Neuronal stem cell (in vitro differentiated cells): ENCODE measurements around the gene EPAS1.

Experiments
- DNase-seq: peaks from one replicate; pipeline ENCODE4 v3.0.0-alpha.2; 2013; ENCODE audit warnings: low spot score
- H2AFZ ChIP-seq: one replicate; pipeline ENCODE4 v1.6.1; 2013; ENCODE audit warnings: mild to moderate bottlenecking, low read length, inconsistent platforms
- H2AK5ac ChIP-seq: 2 replicates; pipeline ENCODE4 v1.6.1; 2013; ENCODE audit warnings: low read depth, mild to moderate bottlenecking, inconsistent platforms, low read length, moderate library complexity, mixed read lengths
- H2BK120ac ChIP-seq: 2 replicates; pipeline ENCODE4 v1.6.1; 2013; ENCODE audit warnings: low read depth, mild to moderate bottlenecking, inconsistent platforms, low read length, moderate library complexity, mixed read lengths
- H2BK12ac ChIP-seq: one replicate; pipeline ENCODE4 v1.6.1; 2013; ENCODE audit warnings: low read length, inconsistent platforms
- H2BK15ac ChIP-seq: 2 replicates; pipeline ENCODE4 v1.6.1; 2013; ENCODE audit warnings: mild to moderate bottlenecking, low read length, inconsistent platforms, mixed read lengths
- H2BK5ac ChIP-seq: one replicate; pipeline ENCODE4 v1.6.1; 2013; ENCODE audit warnings: inconsistent platforms, mild to moderate bottlenecking, low read length, moderate library complexity
- H3K14ac ChIP-seq: one replicate; pipeline ENCODE4 v1.6.1; 2013; ENCODE audit warnings: low read length, inconsistent platforms
- H3K18ac ChIP-seq: 2 replicates; pipeline ENCODE4 v1.6.1; 2013; ENCODE audit warnings: low read length, inconsistent platforms
- H3K23ac ChIP-seq: 2 replicates; pipeline ENCODE4 v1.6.1; 2013; ENCODE audit warnings: low read depth, mild to moderate bottlenecking, mixed read lengths, low read length, inconsistent platforms; ENCODE audit not compliant: poor library complexity
- H3K27ac ChIP-seq: replicated peaks from 3 replicates; pipeline ENCODE4 v1.5.1; 2013; ENCODE audit warnings: low read length, inconsistent platforms
- H3K27me3 ChIP-seq, 3 experiments: 2 replicates each; pipeline ENCODE4 v1.6.1; 2013; ENCODE audit warnings: low read length in 3 of 3, mild to moderate bottlenecking in 2 of 3, inconsistent platforms in 1 of 3, low read depth in 1 of 3, mixed read lengths in 1 of 3, moderate library complexity in 1 of 3; ENCODE audit not compliant: control insufficient read depth in 3 of 3, insufficient read depth in 3 of 3
- H3K36me3 ChIP-seq, 2 donors: replicated peaks in 1 of 2; 2 replicates each; pipeline ENCODE4 v1.6.1; 2013; ENCODE audit warnings: low read length in 2 of 2; ENCODE audit not compliant: control insufficient read depth in 2 of 2, insufficient read depth in 2 of 2
- H3K4ac ChIP-seq: 2 replicates; pipeline ENCODE4 v1.6.1; 2013; ENCODE audit warnings: inconsistent platforms, mild to moderate bottlenecking, low read length, moderate library complexity
- H3K4me1 ChIP-seq, 2 donors: 1 replicate in 1 of 2; 2 replicates in 1 of 2; pipeline ENCODE4 v1.6.1; 2013; ENCODE audit warnings: low read length in 2 of 2, low read depth in 1 of 2; ENCODE audit not compliant: control insufficient read depth in 2 of 2, insufficient read depth in 1 of 2
- H3K4me2 ChIP-seq: one replicate; pipeline ENCODE4 v1.6.1; 2013; ENCODE audit warnings: mild to moderate bottlenecking, low read length, inconsistent platforms; ENCODE audit not compliant: insufficient read depth, poor library complexity, severe bottlenecking
- H3K4me3 ChIP-seq, 2 donors: 2 replicates each; pipeline ENCODE4 v1.5.1; 2013; ENCODE audit warnings: low read length in 2 of 2, mild to moderate bottlenecking in 2 of 2, inconsistent platforms in 1 of 2, moderate library complexity in 1 of 2
- H3K79me1 ChIP-seq: one replicate; pipeline ENCODE4 v1.6.1; 2013; ENCODE audit warnings: low read depth, mild to moderate bottlenecking, inconsistent platforms, low read length, moderate library complexity
- H3K9ac ChIP-seq: one replicate; pipeline ENCODE4 v1.6.1; 2013; ENCODE audit warnings: mild to moderate bottlenecking, low read depth, low read length, inconsistent platforms; ENCODE audit not compliant: poor library complexity
- H3K9me3 ChIP-seq, 2 donors: replicated peaks in 1 of 2; 2 replicates each; pipeline versions ENCODE3 to v1.6.1; 2013; ENCODE audit warnings: low read length in 2 of 2, mild to moderate bottlenecking in 2 of 2, inconsistent platforms in 1 of 2, low read depth in 1 of 2, mixed read lengths in 1 of 2, moderate library complexity in 1 of 2; ENCODE audit not compliant: control insufficient read depth in 2 of 2, insufficient read depth in 1 of 2
- H4K8ac ChIP-seq: one replicate; pipeline ENCODE4 v1.6.1; 2013; ENCODE audit warnings: low read depth, mild to moderate bottlenecking, inconsistent platforms, low read length, moderate library complexity
- H4K91ac ChIP-seq: one replicate; pipeline ENCODE4 v1.6.1; 2013; ENCODE audit warnings: low read length, low read depth, mild to moderate bottlenecking, inconsistent platforms; ENCODE audit not compliant: poor library complexity
- WGBS, 2 donors: extraction: QIAGEN DNeasy Blood & Tissue Kit; methylation state at CpG; one replicate each; pipeline ENCODE4 v1.1.7; 2013; ENCODE audit warnings: missing lambda C conversion rate in 2 of 2, mixed read lengths in 1 of 2; ENCODE audit not compliant: insufficient read length in 2 of 2, insufficient replicate concordance in 1 of 2; ENCODE audit errors: extremely low coverage in 2 of 2; 5-methylcytosine and 5-hydroxymethylcytosine counted together

Gene EPAS1

GRCh38 chr2:46411985-46412384 lies 114.8 kb downstream of the EPAS1 start:
- no peak overlapping the region for H4K91ac ChIP-seq
- no peak overlapping the region for H3K14ac ChIP-seq
- peaks cover 0 to 7% of the 10 kb centered on the region in 2 donors for H3K4me1 ChIP-seq
- no peak overlapping the region for H3K27ac ChIP-seq
- H3K23ac ChIP-seq: no peak overlapping the region
- H2BK5ac ChIP-seq: no peak overlapping the region
- H3K18ac ChIP-seq: no peak overlapping the region
- WGBS, 2 donors: no CpG with 5 or more reads among the region's 1 CpG
- H2BK12ac ChIP-seq: no peak overlapping the region
- no peak overlapping the region for H3K9ac ChIP-seq
- H2AFZ ChIP-seq: no peak overlapping the region
- peaks cover 0 to 14% (median 0%) of the 10 kb centered on the region in 3 experiments for H3K27me3 ChIP-seq
- H3K79me1 ChIP-seq: no peaks in the 10 kb centered on the region
- H3K36me3 ChIP-seq: no peaks in the 10 kb centered on the region
- no peak overlapping the region for H3K4ac ChIP-seq
- DNase-seq: no peak
- no peak overlapping the region for H2AK5ac ChIP-seq
- no peak overlapping the region for H2BK15ac ChIP-seq
- H3K4me2 ChIP-seq: no peak overlapping the region
- no peak overlapping the region for H4K8ac ChIP-seq
- H3K9me3 ChIP-seq: no peaks in the 10 kb centered on the region
- no peak overlapping the region for H2BK120ac ChIP-seq
- H3K4me3 ChIP-seq: no peak overlapping the region

GRCh38 chr2:46413111-46413510 lies 115.9 kb downstream of the EPAS1 start:
- no peak overlapping the region for H3K18ac ChIP-seq
- no peak overlapping the region for H2AK5ac ChIP-seq
- H3K9ac ChIP-seq: no peak overlapping the region
- no peaks in the 10 kb centered on the region for H3K36me3 ChIP-seq
- H4K8ac ChIP-seq: no peak overlapping the region
- H2AFZ ChIP-seq: no peak overlapping the region
- H3K27ac ChIP-seq: no peak overlapping the region
- no peak for DNase-seq
- no peak overlapping the region for H3K4me3 ChIP-seq
- whole genome bisulfite sequencing, 2 donors: no CpG with 5 or more reads among the region's 2 CpGs
- H3K14ac ChIP-seq: no peak overlapping the region
- peaks cover 0 to 7% (median 0%) of the 10 kb centered on the region in 3 experiments for H3K27me3 ChIP-seq
- no peak overlapping the region for H2BK12ac ChIP-seq
- no peak overlapping the region for H3K23ac ChIP-seq
- H4K91ac ChIP-seq: no peak overlapping the region
- peaks cover 0 to 7% of the 10 kb centered on the region in 2 donors for H3K4me1 ChIP-seq
- no peaks in the 10 kb centered on the region for H3K9me3 ChIP-seq
- H2BK120ac ChIP-seq: no peak overlapping the region
- no peak overlapping the region for H2BK5ac ChIP-seq
- no peak overlapping the region for H2BK15ac ChIP-seq
- H3K4ac ChIP-seq: no peak overlapping the region
- no peaks in the 10 kb centered on the region for H3K79me1 ChIP-seq
- no peak overlapping the region for H3K4me2 ChIP-seq

DNA sequence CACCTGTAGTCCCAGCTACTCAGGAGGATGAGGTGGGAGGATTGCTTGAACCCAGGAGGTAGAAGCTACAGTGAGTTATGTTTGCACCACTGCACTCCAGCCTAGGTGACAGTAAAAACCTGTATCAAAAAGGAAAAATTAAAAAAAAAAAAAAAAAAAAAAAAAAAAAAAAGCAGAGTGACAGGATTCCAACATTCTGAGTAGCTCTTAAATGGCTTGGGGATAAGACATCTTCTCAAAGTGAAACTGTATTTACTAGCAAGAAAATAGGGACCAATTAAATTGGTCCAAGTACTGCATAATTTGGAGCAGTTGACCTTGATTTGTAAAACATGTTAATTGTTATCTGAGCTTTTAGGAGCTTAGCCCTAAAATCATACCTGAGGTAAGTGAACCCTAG lies 116.4 kb downstream of the EPAS1 start:
- no peak overlapping the region for H3K14ac ChIP-seq
- no peaks in the 10 kb centered on the region for H3K79me1 ChIP-seq
- no peak overlapping the region for H2BK5ac ChIP-seq
- no peaks in the 10 kb centered on the region for H3K9me3 ChIP-seq
- H3K36me3 ChIP-seq: no peaks in the 10 kb centered on the region
- H3K4me3 ChIP-seq: no peak overlapping the region
- H2AFZ ChIP-seq: no peak overlapping the region
- no peak overlapping the region for H4K91ac ChIP-seq
- no peak overlapping the region for H3K9ac ChIP-seq
- no peak overlapping the region for H3K27ac ChIP-seq
- peaks cover 0 to 7% of the 10 kb centered on the region in 2 donors for H3K4me1 ChIP-seq
- H2BK15ac ChIP-seq: no peak overlapping the region
- no peak for DNase-seq
- no peak overlapping the region for H2BK12ac ChIP-seq
- H3K27me3 ChIP-seq: peaks cover 0 to 4% (median 0%) of the 10 kb centered on the region in 3 experiments
- H3K4me2 ChIP-seq: no peak overlapping the region
- H4K8ac ChIP-seq: no peak overlapping the region
- no peak overlapping the region for H2AK5ac ChIP-seq
- no peak overlapping the region for H3K23ac ChIP-seq
- H3K4ac ChIP-seq: no peak overlapping the region
- H3K18ac ChIP-seq: no peak overlapping the region
- H2BK120ac ChIP-seq: no peak overlapping the region

GRCh38 chr2:46414701-46415100 lies 117.5 kb downstream of the EPAS1 start:
- H3K27ac ChIP-seq: no peak overlapping the region
- H3K4me3 ChIP-seq: no peak overlapping the region
- no peak overlapping the region for H3K23ac ChIP-seq
- H2BK120ac ChIP-seq: no peak overlapping the region
- no peak overlapping the region for H3K4ac ChIP-seq
- no peak overlapping the region for H2BK5ac ChIP-seq
- H2AK5ac ChIP-seq: no peak overlapping the region
- no peak overlapping the region for H2BK12ac ChIP-seq
- no peak overlapping the region for H2BK15ac ChIP-seq
- no peak for DNase-seq
- H3K14ac ChIP-seq: no peak overlapping the region
- no CpG with 5 or more reads among the region's 1 CpG for WGBS, 2 donors
- no peak overlapping the region for H3K4me2 ChIP-seq
- H4K91ac ChIP-seq: no peak overlapping the region
- no peak overlapping the region for H3K18ac ChIP-seq
- H3K9ac ChIP-seq: no peak overlapping the region
- H2AFZ ChIP-seq: no peak overlapping the region
- H3K36me3 ChIP-seq: no peaks in the 10 kb centered on the region
- no peaks in the 10 kb centered on the region for H3K9me3 ChIP-seq
- H3K79me1 ChIP-seq: no peaks in the 10 kb centered on the region
- H4K8ac ChIP-seq: no peak overlapping the region
- H3K27me3 ChIP-seq: no peaks in the 10 kb centered on the region
- peaks cover 0 to under 1% of the 10 kb centered on the region in 2 donors for H3K4me1 ChIP-seq
